Activated CD4-positive, alpha-beta T cell treated with anti-CD3 and anti-CD28 coated beads for 1 hour (primary cell): ENCODE results near the gene FMN2.

ENCODE experiments used
- DNase-seq: peaks from one replicate; pipeline ENCODE4 v3.0.0-alpha.2; 2020

Gene FMN2

GRCh38 chr1:240099329-240099728 lies 7.6 kb downstream of the FMN2 start:
- no peak for DNase-seq

GRCh38 chr1:240099748-240100147 lies 8.1 kb downstream of the FMN2 start:
- DNase-seq, result no peak

GRCh38 chr1:240100371-240100934 lies 8.8 kb downstream of the FMN2 start:
- DNase-seq, result no peak

- DNase-seq, result no peak
Observed at GRCh38 chr1:240101306-240101705, 9.6 kb downstream of the FMN2 start.

GRCh38 chr1:240101737-240102136 lies 10.1 kb downstream of the FMN2 start:
- DNase-seq, result no peak

GRCh38 chr1:240104672-240105071 lies 13.0 kb downstream of the FMN2 start:
- DNase-seq, result no peak

GRCh38 chr1:240107058-240107684 lies 15.5 kb downstream of the FMN2 start:
- no peak for DNase-seq

- no peak for DNase-seq
Observed at GRCh38 chr1:240109130-240109529, 17.4 kb downstream of the FMN2 start.

- no peak for DNase-seq
Observed at GRCh38 chr1:240109920-240110636, 18.4 kb downstream of the FMN2 start.

GRCh38 chr1:240111558-240111957 lies 19.9 kb downstream of the FMN2 start:
- no peak for DNase-seq

GRCh38 chr1:240114222-240114621 lies 22.5 kb downstream of the FMN2 start:
- DNase-seq, result no peak

GRCh38 chr1:240115831-240116230 lies 24.1 kb downstream of the FMN2 start:
- no peak for DNase-seq

GRCh38 chr1:240116831-240117769 lies 25.4 kb downstream of the FMN2 start:
- DNase-seq, result no peak

- DNase-seq, result no peak
Observed at GRCh38 chr1:240117930-240118329, 26.2 kb downstream of the FMN2 start.

GRCh38 chr1:240122639-240123613 lies 31.2 kb downstream of the FMN2 start:
- DNase-seq, result no peak

- DNase-seq, result no peak
Observed at GRCh38 chr1:240126821-240127220, 35.1 kb downstream of the FMN2 start.

- DNase-seq, result no peak
Observed at GRCh38 chr1:240128366-240128765, 36.7 kb downstream of the FMN2 start.

GRCh38 chr1:240134113-240134512 lies 42.4 kb downstream of the FMN2 start:
- no peak for DNase-seq

GRCh38 chr1:240134596-240134995 lies 42.9 kb downstream of the FMN2 start:
- no peak for DNase-seq

GRCh38 chr1:240136402-240136801 lies 44.7 kb downstream of the FMN2 start:
- no peak for DNase-seq

GRCh38 chr1:240138867-240139266 lies 47.2 kb downstream of the FMN2 start:
- no peak for DNase-seq

GRCh38 chr1:240139511-240139910 lies 47.8 kb downstream of the FMN2 start:
- no peak for DNase-seq
